HepG2 (cell line): ENCODE measurements around the gene FOXE3. TPM values are rescaled to one million over a fixed set of nuclear protein-coding genes. Genes with fewer than 3 reads are reported as not detected.

Experiments
- ELF3 ChIP-seq: IDR thresholded peaks from 2 replicates; pipeline ENCODE4 v1.6.1; 2016; ENCODE audit warnings: missing genetic modification reagents, missing compliant biosample characterization
- IKZF1 ChIP-seq: fragments of 450-650 bp; IDR thresholded peaks from 2 replicates; pipeline ENCODE4 v1.7.1; 2016
- NPAS2 ChIP-seq: sonication (generic); formaldehyde crosslinking; IDR thresholded peaks from 2 replicates; pipeline ENCODE4 v1.8.0; 2022; ENCODE audit warnings: mild to moderate bottlenecking, missing genetic modification reagents, borderline replicate concordance
- PLSCR1 ChIP-seq: sonication (generic); formaldehyde crosslinking; IDR thresholded peaks from 2 replicates; pipeline ENCODE4 v1.5.0; 2020; ENCODE audit warnings: missing genetic modification reagents, mild to moderate bottlenecking, borderline replicate concordance
- TCF7 ChIP-seq: sonication (generic); IDR thresholded peaks from 2 replicates; pipeline ENCODE4 v1.6.1; 2016; ENCODE audit warnings: antibody characterized with exemption, low read depth
- TCF7L2 ChIP-seq: IDR thresholded peaks from 2 replicates; pipeline ENCODE4 v1.6.1; 2011; ENCODE audit warnings: mild to moderate bottlenecking, low read depth, low read length, moderate library complexity
- ZBTB40 ChIP-seq, 2 experiments: fragments of 450-650 bp in 1 of 2; sonication (generic) in 1 of 2; formaldehyde crosslinking in 1 of 2; IDR thresholded peaks; 2 replicates each; pipeline versions ENCODE4 v1.6.1 to v1.8.0; 2016 to 2022; ENCODE audit warnings: antibody characterized with exemption in 1 of 2, mild to moderate bottlenecking in 1 of 2, missing genetic modification reagents in 1 of 2
- ZNF12 ChIP-seq: sonication (generic); formaldehyde crosslinking; IDR thresholded peaks from 2 replicates; pipeline ENCODE4 v1.5.0; 2020; ENCODE audit warnings: missing genetic modification reagents
- ZNF18 ChIP-seq: sonication (generic); formaldehyde crosslinking; IDR thresholded peaks from 2 replicates; pipeline ENCODE4 v1.8.0; 2022; ENCODE audit warnings: mild to moderate bottlenecking, missing genetic modification reagents; ENCODE audit not compliant: insufficient replicate concordance
- ZNF343 ChIP-seq: sonication (generic); formaldehyde crosslinking; IDR thresholded peaks from 2 replicates; pipeline ENCODE4 v1.4.0; 2020; ENCODE audit warnings: mild to moderate bottlenecking, missing genetic modification reagents
- ZSCAN9 ChIP-seq: IDR thresholded peaks from 2 replicates; pipeline ENCODE4 v1.6.1; 2016; ENCODE audit warnings: borderline replicate concordance
- polyA plus RNA-seq, 8 experiments: library from polyadenylated mRNA; depleted of rRNA in 3 of 8; stranded (reverse) in 7 of 8; unstranded in 1 of 8; fragments of >200 nt; fragmentation: Illumina TruSeq in 4 of 8; extraction: Trizol in 4 of 8; gene quantifications; 2 replicates each; pipeline versions ENCODE4 v1.2.1 to v1.2.3, GENCODE V29; 2011 to 2016; ENCODE audit warnings: low read depth in 4 of 8, missing spikeins in 1 of 8, mixed read lengths in 1 of 8; ENCODE audit not compliant: insufficient read depth in 1 of 8
- total RNA-seq, 5 experiments: library from RNA; depleted of rRNA; stranded (reverse); fragments of >200 nt; fragmentation: Illumina TruSeq; extraction: Trizol; gene quantifications; 2 replicates each; pipeline ENCODE4 v1.2.3, GENCODE V29; 2016; ENCODE audit warnings: low read depth in 1 of 5
- TF ChIP-seq, protein P1 (sequence below): sonication (generic); formaldehyde crosslinking; IDR thresholded peaks from 2 replicates; pipeline ENCODE4 v1.5.0; 2020; ENCODE audit warnings: mild to moderate bottlenecking, missing genetic modification reagents
- TF ChIP-seq, protein P2 (sequence below): sonication (generic); formaldehyde crosslinking; conservative IDR thresholded peaks from 2 replicates; pipeline ENCODE4 v1.8.0; 2022; ENCODE audit warnings: missing genetic modification reagents

The FOXE3 gene
- total and polyA plus RNA-seq, 2 of the 13 experiments (the other 11 are each of a cell fraction or from before 2014, with no cell fraction given), result not detected

- TF ChIP-seq, protein P1, sequence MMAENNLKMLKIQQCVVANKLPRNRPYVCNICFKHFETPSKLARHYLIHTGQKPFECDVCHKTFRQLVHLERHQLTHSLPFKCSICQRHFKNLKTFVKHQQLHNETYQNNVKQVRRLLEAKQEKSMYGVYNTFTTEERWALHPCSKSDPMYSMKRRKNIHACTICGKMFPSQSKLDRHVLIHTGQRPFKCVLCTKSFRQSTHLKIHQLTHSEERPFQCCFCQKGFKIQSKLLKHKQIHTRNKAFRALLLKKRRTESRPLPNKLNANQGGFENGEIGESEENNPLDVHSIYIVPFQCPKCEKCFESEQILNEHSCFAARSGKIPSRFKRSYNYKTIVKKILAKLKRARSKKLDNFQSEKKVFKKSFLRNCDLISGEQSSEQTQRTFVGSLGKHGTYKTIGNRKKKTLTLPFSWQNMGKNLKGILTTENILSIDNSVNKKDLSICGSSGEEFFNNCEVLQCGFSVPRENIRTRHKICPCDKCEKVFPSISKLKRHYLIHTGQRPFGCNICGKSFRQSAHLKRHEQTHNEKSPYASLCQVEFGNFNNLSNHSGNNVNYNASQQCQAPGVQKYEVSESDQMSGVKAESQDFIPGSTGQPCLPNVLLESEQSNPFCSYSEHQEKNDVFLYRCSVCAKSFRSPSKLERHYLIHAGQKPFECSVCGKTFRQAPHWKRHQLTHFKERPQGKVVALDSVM, result peak; percentile 44; the same call in 1 of the 2 replicates
- TF ChIP-seq ELF3, result peak; percentile 50; the same call in 1 of the 2 replicates
- TF ChIP-seq TCF7L2, result no peak
- TF ChIP-seq ZSCAN9 (CRISPR knock-in tag), result no peak
- TF ChIP-seq ZNF12 (CRISPR knock-in tag), result no peak
- TF ChIP-seq TCF7, result no peak
- no peak for TF ChIP-seq IKZF1
- no peak for TF ChIP-seq NPAS2 (CRISPR knock-in tag)
- no peak for TF ChIP-seq ZBTB40 (IDR thresholded peaks at IDR 0.05)
- 0 out of 2 replicates have a peak, but pooled peaks have one; percentile 8 for TF ChIP-seq ZBTB40 (CRISPR knock-in tag; IDR thresholded peaks at IDR 0.05)
- TF ChIP-seq, protein P2, sequence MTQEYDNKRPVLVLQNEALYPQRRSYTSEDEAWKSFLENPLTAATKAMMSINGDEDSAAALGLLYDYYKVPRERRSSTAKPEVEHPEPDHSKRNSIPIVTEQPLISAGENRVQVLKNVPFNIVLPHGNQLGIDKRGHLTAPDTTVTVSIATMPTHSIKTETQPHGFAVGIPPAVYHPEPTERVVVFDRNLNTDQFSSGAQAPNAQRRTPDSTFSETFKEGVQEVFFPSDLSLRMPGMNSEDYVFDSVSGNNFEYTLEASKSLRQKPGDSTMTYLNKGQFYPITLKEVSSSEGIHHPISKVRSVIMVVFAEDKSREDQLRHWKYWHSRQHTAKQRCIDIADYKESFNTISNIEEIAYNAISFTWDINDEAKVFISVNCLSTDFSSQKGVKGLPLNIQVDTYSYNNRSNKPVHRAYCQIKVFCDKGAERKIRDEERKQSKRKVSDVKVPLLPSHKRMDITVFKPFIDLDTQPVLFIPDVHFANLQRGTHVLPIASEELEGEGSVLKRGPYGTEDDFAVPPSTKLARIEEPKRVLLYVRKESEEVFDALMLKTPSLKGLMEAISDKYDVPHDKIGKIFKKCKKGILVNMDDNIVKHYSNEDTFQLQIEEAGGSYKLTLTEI (CRISPR knock-in tag), result no peak
- no peak for TF ChIP-seq PLSCR1 (CRISPR knock-in tag)
- TF ChIP-seq ZNF343 (CRISPR knock-in tag), result no peak
- no peak for TF ChIP-seq ZNF18
Measured at GRCh38 chr1:47436304-47436978, 20.4 kb downstream of the FOXE3 start (continued).
